ENCODE data around the gene ZNF541.
"Not testable (repeated sequence)": the region's sequence is repeated elsewhere in the genome, so short reads cannot be mapped to it uniquely, and the experiment has no call there.

The ZNF541 gene

GRCh38 chr19:47607564-47608073 is 34.7 kb upstream of the ZNF541 start:
- TF ChIP-seq CTCF (IDR thresholded peaks at IDR 0.05; ENCODE audit: insufficient read depth, missing control alignments) = no peak
- FAIRE-seq (no peak), DNase-seq (ENCODE audit: insufficient read length, low spot score) (no peak)

GRCh38 chr19:47603706-47604565 is 31.0 kb upstream of the ZNF541 start:
- TF ChIP-seq CTCF (IDR thresholded peaks at IDR 0.05; ENCODE audit: insufficient read depth, missing control alignments) = no peak
- no peak for FAIRE-seq
- DNase-seq (ENCODE audit: insufficient read length, low spot score) = no peak

GRCh38 chr19:47601180-47601904 is 28.4 kb upstream of the ZNF541 start:
- no peak for FAIRE-seq

GRCh38 chr19:47600246-47601179 is 27.6 kb upstream of the ZNF541 start:
- DNase-seq (ENCODE audit: insufficient read length, low spot score) = peak; percentile 99
- no peak for FAIRE-seq

More at GRCh38 chr19:47601180-47601904, 28.4 kb upstream of the ZNF541 start:
- DNase-seq (ENCODE audit: insufficient read length, low spot score) = no peak
- TF ChIP-seq CTCF (IDR thresholded peaks at IDR 0.05; ENCODE audit: insufficient read depth, missing control alignments) = no peak

GRCh38 chr19:47599671-47600245 is 26.8 kb upstream of the ZNF541 start:
- DNase-seq (ENCODE audit: insufficient read length, low spot score); FAIRE-seq: not testable (repeated sequence)

More at GRCh38 chr19:47600246-47601179, 27.6 kb upstream of the ZNF541 start:
- TF ChIP-seq CTCF (IDR thresholded peaks at IDR 0.05; ENCODE audit: insufficient read depth, missing control alignments) = no peak

- DNase-seq (ENCODE audit: insufficient read length, low spot score) = no peak
- TF ChIP-seq CTCF (IDR thresholded peaks at IDR 0.05; ENCODE audit: insufficient read depth, missing control alignments) = no peak
- no peak for FAIRE-seq
These were observed 25.7 kb upstream of the ZNF541 start for GRCh38 chr19:47598407-47599349.
